ENCODE data around the gene AQP3.

GRCh38 chr9:33438926-33439680 is 8.3 kb downstream of the AQP3 start:
- TF ChIP-seq SMAD3 (CRISPR knock-in tag; IDR thresholded peaks at IDR 0.05) (no peak), TCF7 (IDR thresholded peaks at IDR 0.05; ENCODE audit: low read depth) (no peak), YY1 (IDR thresholded peaks at IDR 0.05; ENCODE audit: insufficient read depth, insufficient replicate concordance, low read depth, low read length) (no peak), SIN3A (IDR thresholded peaks at IDR 0.05; ENCODE audit: borderline replicate concordance, low read depth, low read length) (no peak), FOXJ3 (CRISPR knock-in tag; IDR thresholded peaks at IDR 0.05; ENCODE audit: borderline replicate concordance) (no peak), CTCF (CRISPR knock-in tag; IDR thresholded peaks at IDR 0.05) (no peak), PATZ1 (CRISPR knock-in tag; IDR thresholded peaks at IDR 0.05) (no peak), POLR2AphosphoS5 (IDR thresholded peaks at IDR 0.05; ENCODE audit: low read depth, low read length) (no peak), ARHGAP35 (CRISPR knock-in tag; IDR thresholded peaks at IDR 0.05; ENCODE audit: borderline replicate concordance) (no peak), ZNF556 (CRISPR knock-in tag; IDR thresholded peaks at IDR 0.05; ENCODE audit: borderline replicate concordance) (no peak), SOX13 (IDR thresholded peaks at IDR 0.05) (no peak), SOX13 (CRISPR knock-in tag; conservative IDR thresholded peaks at IDR 0.05 in 1 of 2, IDR thresholded peaks at IDR 0.05 in 1 of 2) (no peak)
- TF ChIP-seq, protein P1, sequence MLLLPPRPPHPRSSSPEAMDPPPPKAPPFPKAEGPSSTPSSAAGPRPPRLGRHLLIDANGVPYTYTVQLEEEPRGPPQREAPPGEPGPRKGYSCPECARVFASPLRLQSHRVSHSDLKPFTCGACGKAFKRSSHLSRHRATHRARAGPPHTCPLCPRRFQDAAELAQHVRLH (CRISPR knock-in tag; IDR thresholded peaks at IDR 0.05; ENCODE audit: borderline replicate concordance, low read depth), result no peak
- TF ChIP-seq, protein P2, sequence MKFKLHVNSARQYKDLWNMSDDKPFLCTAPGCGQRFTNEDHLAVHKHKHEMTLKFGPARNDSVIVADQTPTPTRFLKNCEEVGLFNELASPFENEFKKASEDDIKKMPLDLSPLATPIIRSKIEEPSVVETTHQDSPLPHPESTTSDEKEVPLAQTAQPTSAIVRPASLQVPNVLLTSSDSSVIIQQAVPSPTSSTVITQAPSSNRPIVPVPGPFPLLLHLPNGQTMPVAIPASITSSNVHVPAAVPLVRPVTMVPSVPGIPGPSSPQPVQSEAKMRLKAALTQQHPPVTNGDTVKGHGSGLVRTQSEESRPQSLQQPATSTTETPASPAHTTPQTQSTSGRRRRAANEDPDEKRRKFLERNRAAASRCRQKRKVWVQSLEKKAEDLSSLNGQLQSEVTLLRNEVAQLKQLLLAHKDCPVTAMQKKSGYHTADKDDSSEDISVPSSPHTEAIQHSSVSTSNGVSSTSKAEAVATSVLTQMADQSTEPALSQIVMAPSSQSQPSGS (CRISPR knock-in tag; IDR thresholded peaks at IDR 0.05), result no peak
- TF ChIP-seq, protein P3, sequence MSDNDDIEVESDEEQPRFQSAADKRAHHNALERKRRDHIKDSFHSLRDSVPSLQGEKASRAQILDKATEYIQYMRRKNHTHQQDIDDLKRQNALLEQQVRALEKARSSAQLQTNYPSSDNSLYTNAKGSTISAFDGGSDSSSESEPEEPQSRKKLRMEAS (IDR thresholded peaks at IDR 0.05), result no peak

Data from HepG2 (cell line).